Activated T-cell treated with anti-CD3 and anti-CD28 coated beads, Interleukin-2, amount 50 U/mL, for 24 hours (primary cell): ENCODE measurements around the gene NECAB3.

Source experiments
- DNase-seq: peaks from one replicate; pipeline ENCODE4 v3.0.0-alpha.2; 2020
- H3K27ac Mint-ChIP-seq: 2 replicates; pipeline ENCODE4 v1.8.0; 2020; ENCODE audit warnings: mild to moderate bottlenecking, mixed read lengths
- H3K27me3 Mint-ChIP-seq: 2 replicates; pipeline ENCODE4 v1.8.0; 2020; ENCODE audit warnings: mixed read lengths
- H3K36me3 Mint-ChIP-seq: 2 replicates; pipeline ENCODE4 v1.8.0; 2020; ENCODE audit warnings: low read depth, mixed read lengths
- H3K4me1 Mint-ChIP-seq: 2 replicates; pipeline ENCODE4 v1.8.0; 2020; ENCODE audit warnings: low read depth, mixed read lengths
- H3K4me3 Mint-ChIP-seq: 2 replicates; pipeline ENCODE4 v1.8.0; 2020; ENCODE audit warnings: mild to moderate bottlenecking, moderate library complexity, mixed read lengths
- H3K9me3 Mint-ChIP-seq: 2 replicates; pipeline ENCODE4 v1.8.0; 2020; ENCODE audit warnings: mixed read lengths

Gene NECAB3

DNA sequence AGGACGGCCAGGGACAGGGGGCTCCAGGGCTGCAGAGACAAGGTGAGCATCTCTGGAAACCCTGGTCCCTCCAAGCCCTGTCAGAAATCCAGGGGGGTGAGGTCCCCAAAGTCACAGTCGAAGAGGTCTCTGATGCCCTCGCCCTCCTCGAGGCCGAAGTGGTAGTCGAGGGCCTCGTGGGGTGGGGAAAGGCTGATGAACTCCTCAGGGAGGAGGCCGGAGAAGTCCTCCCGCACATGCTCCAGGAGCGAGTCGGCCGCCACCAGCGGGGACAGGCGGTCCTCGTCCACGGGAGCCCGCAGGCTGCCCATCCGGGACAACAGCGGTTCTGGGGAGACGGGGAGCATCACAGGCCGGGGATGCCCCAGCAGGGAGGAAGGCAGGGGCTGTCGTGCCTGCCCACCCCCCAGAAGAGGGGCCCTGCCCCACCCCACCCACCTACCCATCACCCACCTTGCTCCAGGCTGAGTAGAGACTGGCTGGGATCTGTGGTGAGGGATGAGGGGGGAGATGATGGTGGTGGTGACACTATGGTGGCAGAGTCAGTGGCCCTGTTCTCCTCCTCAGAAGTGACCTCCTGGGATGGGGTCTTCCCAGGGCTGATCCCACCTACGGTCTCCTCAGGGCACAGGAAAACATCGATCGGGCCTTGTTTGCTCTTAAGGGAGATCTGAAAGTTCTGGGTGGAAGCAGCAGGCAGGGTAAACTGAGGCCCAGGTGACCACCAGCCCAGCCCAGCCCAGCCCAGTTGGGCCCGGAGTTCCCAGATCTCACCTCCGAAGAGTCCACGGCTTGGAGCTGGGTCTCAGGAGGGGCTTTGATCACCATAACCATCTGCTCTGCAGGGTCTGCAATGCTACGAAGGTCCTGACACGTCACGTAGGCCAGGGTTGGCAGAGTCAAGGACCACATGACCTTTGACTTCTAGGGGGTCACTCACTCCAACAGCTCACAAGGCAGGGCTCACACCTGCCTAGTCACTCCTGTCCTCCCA lies 2.7 kb upstream of the NECAB3 start:
- no peaks in the 10 kb centered on the region for H3K9me3 Mint-ChIP-seq
- peaks cover 68% of the 10 kb centered on the region for H3K36me3 Mint-ChIP-seq
- peaks cover 63% of the 10 kb centered on the region for H3K4me1 Mint-ChIP-seq
- no peak overlapping the region for H3K4me3 Mint-ChIP-seq
- no peak overlapping the region for H3K27ac Mint-ChIP-seq
- no peak for DNase-seq
- no peaks in the 10 kb centered on the region for H3K27me3 Mint-ChIP-seq

DNA sequence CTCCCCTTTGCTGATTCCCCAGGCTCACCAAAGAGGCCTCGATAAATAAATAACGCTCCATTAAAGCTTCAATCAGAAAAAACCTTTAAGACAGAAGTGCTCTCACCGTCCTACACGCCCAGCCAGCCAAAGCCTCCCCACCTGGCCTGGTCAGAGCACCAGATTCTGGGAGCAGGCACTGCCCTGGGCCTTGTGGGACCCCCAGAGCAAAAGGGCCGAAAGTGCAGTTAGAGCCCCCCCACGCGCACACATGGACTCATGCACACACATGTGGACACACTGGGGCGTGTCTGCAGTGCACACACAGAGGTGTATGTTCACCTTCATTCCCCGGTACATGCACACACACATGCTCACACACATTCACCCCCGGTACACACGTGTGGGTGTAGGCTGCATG lies 1.9 kb upstream of the NECAB3 start:
- DNase-seq, result no peak
- no peak overlapping the region for H3K4me3 Mint-ChIP-seq
- peak overlapping the region; percentile 22 for H3K27ac Mint-ChIP-seq
- H3K27me3 Mint-ChIP-seq, result no peaks in the 10 kb centered on the region
- H3K36me3 Mint-ChIP-seq, result peaks cover 64% of the 10 kb centered on the region
- peaks cover 56% of the 10 kb centered on the region for H3K4me1 Mint-ChIP-seq
- H3K9me3 Mint-ChIP-seq, result no peaks in the 10 kb centered on the region

DNA sequence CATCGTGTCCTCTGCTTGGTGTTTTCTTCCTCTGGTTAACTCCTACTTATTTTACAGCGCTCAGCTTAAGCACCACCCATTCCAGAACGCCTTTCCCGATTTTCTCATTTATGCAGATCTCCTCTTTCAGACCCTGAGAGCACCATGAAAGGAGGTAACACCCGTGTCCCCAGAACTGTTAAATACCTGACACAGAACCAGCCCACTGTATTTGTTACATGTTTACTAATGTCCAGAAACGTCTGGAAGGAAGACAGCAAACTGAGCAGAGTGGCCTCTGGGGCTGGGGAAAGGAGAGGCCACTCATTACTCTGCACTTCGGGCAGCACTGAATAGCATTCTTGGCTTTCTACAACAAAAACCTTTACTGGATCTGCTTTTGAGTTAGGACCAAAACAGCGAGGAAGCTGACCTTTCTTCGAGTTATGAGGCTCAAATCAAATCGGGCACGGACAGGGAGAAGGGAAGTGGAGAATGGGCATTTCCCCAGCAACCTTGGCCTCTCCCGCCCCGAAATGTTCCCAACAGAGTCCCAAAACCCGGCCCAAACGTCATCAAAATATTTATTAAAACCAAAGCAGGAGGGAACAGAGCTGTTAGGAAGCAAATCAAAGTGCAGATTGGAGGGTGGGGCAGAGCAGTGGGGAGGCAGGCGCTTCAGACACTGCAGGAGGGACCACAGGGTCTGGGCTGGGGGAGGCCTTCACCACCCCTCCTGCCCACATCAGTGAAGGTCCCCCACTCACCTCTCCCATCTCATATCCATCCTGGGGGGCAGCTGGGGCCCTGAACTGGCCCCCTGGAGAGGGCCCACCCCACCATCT lies 1.1 kb upstream of the NECAB3 start:
- H3K27me3 Mint-ChIP-seq, result no peaks in the 10 kb centered on the region
- peaks cover 48% of the 10 kb centered on the region for H3K4me1 Mint-ChIP-seq
- peak overlapping the region; percentile 56 for H3K4me3 Mint-ChIP-seq
- H3K27ac Mint-ChIP-seq, result peak overlapping the region; percentile 76
- H3K9me3 Mint-ChIP-seq, result no peaks in the 10 kb centered on the region
- H3K36me3 Mint-ChIP-seq, result peaks cover 60% of the 10 kb centered on the region
- DNase-seq, result no peak

DNA sequence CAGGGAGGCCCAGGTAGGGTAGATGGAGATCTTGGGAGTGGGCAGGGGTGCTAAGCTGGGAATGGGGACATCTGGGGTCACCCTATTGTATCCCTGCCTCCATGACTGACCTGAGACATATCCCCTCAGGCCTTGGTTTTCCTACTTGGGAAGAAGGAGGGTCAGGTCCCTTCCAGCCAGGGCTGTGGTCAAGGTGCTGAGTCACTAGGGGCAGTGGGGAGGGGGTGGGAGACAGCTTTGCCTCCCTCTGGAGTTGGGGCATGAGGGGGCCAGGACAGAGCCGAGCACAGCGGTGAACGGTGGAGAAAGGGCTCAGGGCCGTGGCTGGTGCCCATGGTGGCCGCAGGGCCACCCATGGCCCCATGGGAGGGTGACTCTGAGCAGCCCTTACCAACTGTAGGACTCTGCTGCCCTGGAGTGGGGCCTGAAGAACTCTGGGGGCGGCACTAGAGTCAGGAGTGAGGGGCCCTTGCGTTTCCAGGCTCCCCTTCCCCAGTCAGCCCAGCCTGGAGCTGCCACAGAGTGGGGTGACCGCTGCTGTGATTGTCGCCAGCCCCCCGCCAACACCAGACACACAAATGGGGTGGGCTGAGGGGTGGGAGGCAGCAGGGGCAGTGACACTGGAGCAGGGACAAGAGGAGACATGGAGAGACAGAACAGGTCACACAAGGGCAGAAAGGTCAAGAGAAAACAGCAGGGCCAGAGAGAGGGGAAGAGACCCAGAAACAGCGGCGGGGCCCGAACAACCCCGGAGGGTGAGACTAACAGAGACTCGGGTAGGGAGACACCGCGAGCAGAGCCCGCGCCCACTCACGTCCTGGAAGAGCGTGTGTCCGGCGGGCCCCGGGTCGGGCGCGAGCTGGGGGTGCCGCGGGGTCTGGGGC lies 576 bp downstream of the NECAB3 start:
- Mint-ChIP-seq H3K27ac (peak overlapping the region; percentile 71), H3K4me1 (peaks cover 34% of the 10 kb centered on the region), H3K9me3 (no peaks in the 10 kb centered on the region), H3K36me3 (peaks cover 53% of the 10 kb centered on the region), H3K4me3 (peak overlapping the region; percentile 80), H3K27me3 (no peaks in the 10 kb centered on the region)
- DNase-seq, result no peak

DNA sequence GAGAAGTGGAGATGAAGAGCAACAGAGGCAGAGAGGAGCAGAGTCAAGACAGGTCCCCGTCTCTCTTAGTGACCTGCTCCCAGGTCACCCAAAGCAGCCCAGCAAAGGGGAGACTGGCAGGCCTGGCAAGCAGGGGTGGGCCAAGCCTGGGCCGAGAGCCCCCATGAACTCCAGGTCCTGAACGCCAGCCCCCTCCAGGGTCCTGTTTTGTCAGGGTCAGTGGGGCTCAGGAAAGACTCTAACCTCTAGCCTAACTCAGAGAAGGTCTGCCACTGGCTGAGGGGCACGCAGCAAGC lies 1.2 kb downstream of the NECAB3 start:
- Mint-ChIP-seq H3K27me3 (no peaks in the 10 kb centered on the region), H3K9me3 (no peaks in the 10 kb centered on the region), H3K27ac (peak overlapping the region; percentile 71), H3K36me3 (peaks cover 53% of the 10 kb centered on the region), H3K4me3 (peak overlapping the region; percentile 80), H3K4me1 (peaks cover 37% of the 10 kb centered on the region)
- no peak for DNase-seq

DNA sequence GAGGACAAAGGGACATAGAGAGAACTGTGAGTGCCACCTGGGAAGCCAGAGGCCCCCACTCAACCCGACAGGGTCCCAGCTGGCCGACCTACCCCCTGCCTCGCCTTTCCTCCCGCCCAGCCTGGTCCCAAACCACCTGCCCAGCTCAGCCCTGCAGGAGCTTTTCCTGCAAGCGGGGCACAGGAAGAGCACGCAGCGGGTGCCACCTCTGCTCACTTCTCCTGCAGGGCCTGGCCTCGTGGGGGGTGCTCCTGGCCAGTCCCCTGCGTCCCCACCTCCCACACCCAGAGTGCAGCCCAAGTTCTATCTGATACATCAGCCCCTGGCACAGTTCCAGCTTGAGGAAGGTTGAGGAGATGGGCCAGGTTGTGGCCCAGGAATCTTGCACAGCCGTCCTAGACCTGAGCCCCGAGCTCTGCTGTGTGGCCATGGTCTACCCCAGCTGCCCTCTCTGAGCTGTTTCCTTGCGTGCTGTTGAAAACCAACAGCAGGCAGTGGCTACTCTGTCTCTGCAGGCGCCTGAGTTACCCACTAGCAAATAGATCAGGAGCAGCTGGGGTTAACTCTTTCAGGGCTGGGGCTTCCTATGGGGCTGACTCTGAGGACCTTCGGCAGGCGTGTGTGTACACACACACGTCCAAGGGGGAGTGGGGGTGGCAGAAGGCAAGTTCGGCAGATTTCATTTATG lies 1.7 kb downstream of the NECAB3 start:
- no peak for DNase-seq
- H3K36me3 Mint-ChIP-seq, result peaks cover 50% of the 10 kb centered on the region
- peaks cover 35% of the 10 kb centered on the region for H3K4me1 Mint-ChIP-seq
- H3K27ac Mint-ChIP-seq, result peak overlapping the region; percentile 71
- no peaks in the 10 kb centered on the region for H3K9me3 Mint-ChIP-seq
- no peaks in the 10 kb centered on the region for H3K27me3 Mint-ChIP-seq
- peak overlapping the region; percentile 80 for H3K4me3 Mint-ChIP-seq

DNA sequence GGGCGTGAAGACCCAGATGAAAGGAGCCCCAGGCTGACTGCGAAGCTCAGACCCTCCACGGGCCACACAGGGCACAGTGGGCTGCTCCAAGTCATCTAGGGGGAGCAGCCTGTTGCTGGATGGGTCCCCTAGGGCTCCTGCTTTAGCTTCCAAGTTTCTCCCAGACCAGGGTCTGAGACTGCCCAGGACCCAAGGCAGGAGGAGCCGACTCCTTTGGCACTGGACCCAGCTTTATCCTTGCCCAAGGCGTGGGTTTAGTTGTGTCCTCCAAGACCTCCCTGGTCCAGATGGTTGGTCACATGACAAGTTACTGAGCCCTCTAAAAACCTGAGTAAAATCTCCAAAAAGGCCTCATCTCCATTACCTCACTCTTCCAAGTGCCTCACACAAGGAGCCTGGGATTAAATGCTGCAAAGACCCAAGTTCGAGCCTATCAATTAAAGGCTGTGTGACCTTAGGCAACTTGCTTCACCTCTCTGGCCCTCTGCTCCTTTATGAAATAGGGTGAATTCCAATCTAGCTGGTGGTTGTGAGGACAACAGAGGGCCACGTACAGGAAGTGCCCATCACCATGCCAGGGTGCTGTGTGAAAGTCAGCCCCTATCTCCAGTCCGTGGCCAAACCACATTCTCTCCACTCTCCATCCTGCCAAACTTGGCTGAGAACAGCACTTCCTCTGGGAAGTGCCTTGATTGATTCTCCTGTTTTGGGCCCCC lies 2.5 kb downstream of the NECAB3 start:
- DNase-seq, result no peak
- H3K36me3 Mint-ChIP-seq, result peaks cover 46% of the 10 kb centered on the region
- H3K27me3 Mint-ChIP-seq, result no peaks in the 10 kb centered on the region
- H3K4me3 Mint-ChIP-seq, result no peak overlapping the region
- peak overlapping the region; percentile 22 for H3K27ac Mint-ChIP-seq
- no peaks in the 10 kb centered on the region for H3K9me3 Mint-ChIP-seq
- H3K4me1 Mint-ChIP-seq, result peaks cover 33% of the 10 kb centered on the region

DNA sequence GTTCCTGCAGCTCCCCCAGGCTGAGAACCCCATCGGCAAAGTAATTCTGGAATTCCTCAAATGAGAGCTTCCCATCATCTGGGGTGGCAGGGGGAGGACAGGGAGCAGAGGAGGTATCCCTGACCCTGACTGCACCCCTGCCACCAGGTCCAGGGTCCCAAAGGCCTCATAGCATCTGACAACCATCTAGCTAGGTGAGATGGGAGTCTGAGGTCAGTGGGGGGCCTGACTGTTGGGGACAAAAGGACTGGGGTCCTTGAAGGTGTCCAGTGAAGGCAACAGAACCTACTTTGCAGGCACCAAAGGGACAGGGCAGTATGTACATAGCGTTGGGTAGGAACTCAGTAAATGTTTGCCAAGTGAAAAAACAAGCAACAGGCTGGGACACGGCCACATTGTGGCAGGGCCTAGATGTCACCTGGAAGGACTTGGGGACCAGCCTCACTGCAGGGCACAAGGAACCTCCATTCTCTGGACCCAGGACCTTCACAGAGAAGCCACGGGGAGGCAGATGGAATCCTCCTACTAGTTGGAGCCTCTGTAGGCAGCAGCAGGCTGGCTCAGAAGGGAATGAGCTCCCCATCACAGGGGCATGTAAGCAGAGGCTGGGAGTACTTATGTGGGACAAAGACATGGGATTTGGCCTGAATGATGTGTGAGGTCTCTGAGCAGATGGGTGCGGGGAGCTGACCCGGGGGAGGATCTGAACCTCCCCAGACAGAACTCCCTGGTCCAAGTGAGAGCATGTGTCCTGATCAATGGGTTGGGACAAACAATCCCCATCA lies 3.3 kb downstream of the NECAB3 start:
- Mint-ChIP-seq H3K36me3 (peaks cover 40% of the 10 kb centered on the region), H3K27me3 (no peaks in the 10 kb centered on the region), H3K9me3 (no peaks in the 10 kb centered on the region), H3K4me1 (peaks cover 41% of the 10 kb centered on the region), H3K4me3 (no peak overlapping the region), H3K27ac (peak overlapping the region; percentile 29)
- DNase-seq, result no peak

DNA sequence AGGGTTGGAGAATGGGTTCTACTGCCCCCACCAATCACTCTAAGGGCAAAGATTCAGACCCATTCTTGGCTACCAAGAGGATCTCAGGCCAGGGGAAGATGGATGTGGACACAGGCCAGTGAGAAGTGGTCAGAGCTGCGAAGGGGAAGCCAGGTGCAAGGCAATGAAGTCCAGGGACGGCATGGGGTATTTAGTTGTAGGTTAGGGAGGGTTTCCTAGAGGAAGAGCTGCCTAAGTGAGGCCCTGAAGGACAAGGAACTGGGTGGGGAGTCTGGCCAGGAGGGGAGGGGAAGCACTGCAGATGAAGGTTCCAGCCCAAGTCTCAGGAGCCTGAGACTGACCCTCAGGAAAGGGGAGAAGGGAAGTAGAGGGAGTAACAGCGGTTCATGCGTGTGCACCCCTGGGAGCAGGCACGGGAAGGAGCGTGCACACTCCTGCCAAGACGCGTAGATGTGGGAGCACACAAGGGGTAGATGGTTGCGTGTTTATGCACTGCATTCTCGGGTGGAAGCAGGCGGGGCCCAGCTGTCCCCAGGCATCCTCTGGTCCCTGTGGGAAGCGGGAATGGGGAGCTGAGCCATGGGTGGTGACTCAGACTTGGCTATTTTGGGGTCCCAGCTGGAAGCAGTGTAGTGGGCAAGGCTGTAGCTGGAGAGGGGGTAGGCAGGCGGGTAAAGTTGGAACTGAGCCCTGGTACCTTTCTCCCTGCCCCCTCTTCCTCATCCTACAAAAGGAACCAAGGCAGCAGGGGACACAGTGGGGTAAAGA lies 4.2 kb downstream of the NECAB3 start:
- Mint-ChIP-seq H3K27ac (peak overlapping the region; percentile 47), H3K27me3 (no peaks in the 10 kb centered on the region), H3K4me3 (no peak overlapping the region), H3K4me1 (peaks cover 42% of the 10 kb centered on the region), H3K36me3 (peaks cover 31% of the 10 kb centered on the region), H3K9me3 (no peaks in the 10 kb centered on the region)
- DNase-seq, result no peak

DNA sequence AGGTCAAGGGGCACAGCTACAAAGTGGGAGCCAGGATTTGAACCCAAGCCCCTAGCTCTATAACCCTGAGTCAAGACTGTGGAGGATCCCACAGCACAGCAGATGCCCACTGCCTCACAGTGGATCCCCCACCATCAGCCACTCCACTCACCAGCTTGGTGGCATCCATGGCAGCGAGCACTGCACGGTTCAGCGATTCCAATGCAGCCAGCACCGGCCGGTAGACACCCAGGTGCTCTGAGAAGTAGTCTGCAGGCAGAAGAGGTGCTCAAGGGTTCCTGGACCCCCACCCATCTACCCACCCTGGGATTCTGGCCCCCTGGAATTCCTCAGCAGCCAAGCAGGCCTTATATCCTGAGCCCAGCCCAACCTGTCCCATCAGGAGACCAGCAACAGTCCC lies 5.0 kb downstream of the NECAB3 start:
- Mint-ChIP-seq H3K27ac (peak overlapping the region; percentile 89), H3K36me3 (peaks cover 31% of the 10 kb centered on the region), H3K4me3 (peak overlapping the region; percentile 84), H3K9me3 (no peaks in the 10 kb centered on the region), H3K27me3 (no peaks in the 10 kb centered on the region), H3K4me1 (peaks cover 46% of the 10 kb centered on the region)
- DNase-seq, result no peak

DNA sequence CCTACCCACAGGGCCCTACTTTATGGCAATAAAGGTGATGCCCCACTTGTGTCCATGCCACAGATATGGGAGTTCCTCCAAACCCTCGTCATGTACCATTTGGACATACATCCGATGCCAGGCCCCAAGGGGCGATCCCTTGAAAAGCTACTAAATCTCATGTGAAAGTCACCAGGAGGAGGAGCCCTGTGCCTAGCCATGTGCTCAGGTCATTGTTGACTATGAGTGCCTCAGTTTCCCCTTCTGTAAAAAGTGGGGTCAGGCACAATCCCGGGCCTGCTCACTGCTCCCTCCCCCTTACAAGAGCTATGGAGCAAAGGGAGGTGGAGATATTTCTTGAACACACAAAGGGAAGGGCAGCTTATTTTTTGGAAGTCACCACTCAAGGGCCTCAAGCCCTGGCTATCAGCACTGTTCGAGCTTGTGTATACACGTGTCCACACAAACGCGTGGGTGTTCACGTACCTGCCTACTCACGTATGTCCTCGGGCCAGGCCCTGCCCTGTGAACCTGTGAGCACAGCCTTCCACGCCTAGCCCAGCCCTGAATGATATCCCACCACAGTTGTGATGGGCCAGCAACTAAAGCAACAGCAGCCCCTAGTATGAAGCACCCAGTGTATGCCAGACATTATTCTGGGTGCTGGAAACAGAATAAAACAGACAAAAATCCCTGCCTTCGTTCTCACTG lies 5.6 kb downstream of the NECAB3 start:
- H3K4me3 Mint-ChIP-seq, result peak overlapping the region; percentile 84
- H3K4me1 Mint-ChIP-seq, result peaks cover 44% of the 10 kb centered on the region
- no peaks in the 10 kb centered on the region for H3K27me3 Mint-ChIP-seq
- H3K36me3 Mint-ChIP-seq, result peaks cover 31% of the 10 kb centered on the region
- no peak for DNase-seq
- H3K27ac Mint-ChIP-seq, result peak overlapping the region; percentile 89
- H3K9me3 Mint-ChIP-seq, result no peaks in the 10 kb centered on the region
